A172 (cell line): Measurements from ENCODE around the gene REEP2. TPM values are rescaled to one million over a fixed set of nuclear protein-coding genes. Genes with fewer than 3 reads are reported as not detected.
"Not testable (repeated sequence)": the region's sequence is repeated elsewhere in the genome, so short reads cannot be mapped to it uniquely, and the experiment has no call there.

Experiments
- DNase-seq: peaks from one replicate; pipeline ENCODE4 v3.0.0-alpha.2; 2015; ENCODE audit warnings: low spot score
- total RNA-seq: library from RNA; depleted of rRNA; stranded (reverse); fragments of >200 nt; shearing (Covaris generic); gene quantifications from 2 replicates; pipeline ENCODE4 v1.2.3, GENCODE V29; 2014; rRNA removed

REEP2 gene, protein sequence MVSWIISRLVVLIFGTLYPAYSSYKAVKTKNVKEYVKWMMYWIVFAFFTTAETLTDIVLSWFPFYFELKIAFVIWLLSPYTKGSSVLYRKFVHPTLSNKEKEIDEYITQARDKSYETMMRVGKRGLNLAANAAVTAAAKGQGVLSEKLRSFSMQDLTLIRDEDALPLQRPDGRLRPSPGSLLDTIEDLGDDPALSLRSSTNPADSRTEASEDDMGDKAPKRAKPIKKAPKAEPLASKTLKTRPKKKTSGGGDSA
- 37.7 and 43.5 TPM in 2 replicates for total RNA-seq

DNA sequence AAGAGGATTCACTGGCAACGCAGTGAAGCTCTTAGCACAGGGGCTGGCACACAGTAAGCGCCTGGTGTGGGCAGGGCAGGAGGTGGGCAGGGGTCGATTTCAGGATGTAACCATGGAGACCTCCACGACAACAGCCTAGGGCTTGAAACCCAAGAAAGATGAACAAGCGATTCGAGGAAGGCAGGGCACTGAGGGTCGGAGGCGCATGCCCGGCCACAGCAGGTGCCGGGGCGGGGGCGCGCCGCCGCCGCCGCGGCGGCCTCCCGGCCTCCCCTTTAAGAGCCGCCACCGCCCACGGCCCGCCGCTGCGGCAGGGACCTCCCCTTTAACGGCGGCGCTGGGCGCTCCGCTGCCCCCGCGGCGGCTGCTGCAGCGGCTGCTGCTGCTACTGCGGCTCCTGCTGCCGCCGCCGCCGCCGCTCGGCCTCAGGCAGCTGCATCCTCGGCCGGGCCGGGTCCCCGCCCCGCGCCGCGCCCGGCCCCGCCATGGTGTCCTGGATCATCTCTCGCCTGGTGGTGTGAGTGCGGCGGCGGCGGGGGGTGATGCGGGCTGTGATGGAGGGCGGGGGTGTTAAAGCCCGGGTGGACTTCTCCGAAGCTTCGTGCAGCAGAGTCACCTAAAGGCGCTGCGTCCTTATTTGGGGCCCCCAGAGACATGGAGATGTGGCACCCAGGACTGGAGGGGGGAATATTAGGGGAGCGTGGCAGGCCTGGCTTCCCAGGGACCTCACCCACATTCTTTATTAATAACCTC, at the start of gene REEP2:
TSS of gene REEP2 (plus strand) at position 334 of the 753 bp plus-strand sequence. CDS start at position 486, 152 bp downstream.
- peak; percentile 31 for DNase-seq

DNA sequence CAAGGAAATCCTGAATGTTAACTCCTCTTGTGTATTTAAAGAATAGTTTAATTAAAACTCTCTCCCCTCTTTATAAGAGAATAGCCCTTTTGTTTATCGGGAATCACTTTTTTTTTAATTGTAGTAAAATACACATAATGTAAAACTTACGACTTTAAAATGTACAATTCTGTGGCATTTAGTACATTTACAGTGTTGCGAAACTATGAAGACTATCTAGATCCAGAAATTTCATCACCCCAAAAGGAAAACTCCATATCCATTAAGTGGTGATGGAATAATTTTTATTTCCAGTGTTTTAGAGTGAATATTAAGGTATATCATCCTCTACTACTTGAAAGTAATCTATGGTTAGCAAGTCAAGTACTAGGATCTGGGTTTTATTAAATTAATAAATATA, 49.5 kb upstream of the REEP2 start:
- no peak for DNase-seq

DNA sequence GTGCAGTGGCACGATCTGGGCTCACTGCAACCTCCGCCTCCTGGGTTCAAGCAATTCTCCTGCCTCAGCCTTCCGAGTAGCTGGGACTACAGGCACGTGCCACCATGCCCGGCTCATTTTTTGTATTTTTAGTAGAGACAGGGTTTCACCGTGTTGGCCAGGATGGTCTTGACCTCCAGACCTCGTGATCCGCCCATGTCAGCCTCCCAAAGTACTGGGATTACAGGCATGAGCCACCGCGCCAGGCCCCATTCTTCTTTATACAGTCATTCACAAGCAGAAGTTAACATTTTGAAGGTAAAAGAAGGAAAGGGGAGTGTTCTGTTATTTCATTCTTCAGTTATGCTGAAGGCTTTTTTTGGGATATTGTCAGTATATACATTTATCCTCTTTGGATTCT, 48.9 kb upstream of the REEP2 start:
- DNase-seq = not testable (repeated sequence)

DNA sequence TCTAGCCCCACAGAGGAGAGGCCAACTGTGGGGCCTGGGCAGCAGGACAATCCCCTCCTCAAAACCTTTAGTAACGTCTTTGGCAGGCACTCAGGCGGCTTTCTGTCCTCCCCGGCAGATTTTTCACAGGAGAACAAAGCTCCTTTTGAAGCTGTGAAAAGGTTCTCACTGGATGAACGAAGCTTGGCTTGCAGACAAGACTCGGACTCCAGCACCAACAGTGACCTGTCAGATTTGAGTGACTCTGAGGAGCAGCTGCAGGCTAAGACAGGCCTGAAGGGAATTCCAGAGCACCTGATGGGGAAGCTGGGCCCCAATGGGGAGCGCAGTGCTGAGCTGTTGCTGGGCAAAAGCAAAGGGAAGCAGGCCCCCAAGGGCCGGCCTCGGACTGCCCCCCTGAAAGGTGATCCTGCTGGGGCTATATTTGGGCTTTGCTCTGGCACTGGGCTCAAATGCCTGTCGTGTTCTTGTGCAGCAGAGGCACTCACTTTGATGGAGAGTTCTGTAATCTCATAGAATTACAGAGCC, 46.9 kb upstream of the REEP2 start:
- DNase-seq = no peak

DNA sequence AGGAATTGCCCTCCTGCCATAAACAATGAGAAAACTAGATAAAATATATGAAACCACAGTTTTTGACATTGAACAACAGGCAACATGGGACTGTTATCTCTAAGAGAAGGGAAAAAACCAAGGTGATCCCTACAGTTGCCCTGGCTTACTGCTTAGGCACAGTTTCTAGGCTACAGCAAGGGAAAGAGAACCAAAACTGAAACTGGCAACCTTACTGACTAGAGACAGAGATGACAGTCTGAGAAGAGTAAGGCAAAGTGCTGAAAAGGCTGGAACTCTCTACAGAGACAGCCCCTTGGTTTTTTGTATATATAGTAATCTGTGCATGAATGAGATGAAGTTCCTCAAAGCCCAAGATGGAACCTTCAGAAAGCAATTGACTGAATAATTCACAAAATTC, 36.2 kb upstream of the REEP2 start:
- DNase-seq = no peak

DNA sequence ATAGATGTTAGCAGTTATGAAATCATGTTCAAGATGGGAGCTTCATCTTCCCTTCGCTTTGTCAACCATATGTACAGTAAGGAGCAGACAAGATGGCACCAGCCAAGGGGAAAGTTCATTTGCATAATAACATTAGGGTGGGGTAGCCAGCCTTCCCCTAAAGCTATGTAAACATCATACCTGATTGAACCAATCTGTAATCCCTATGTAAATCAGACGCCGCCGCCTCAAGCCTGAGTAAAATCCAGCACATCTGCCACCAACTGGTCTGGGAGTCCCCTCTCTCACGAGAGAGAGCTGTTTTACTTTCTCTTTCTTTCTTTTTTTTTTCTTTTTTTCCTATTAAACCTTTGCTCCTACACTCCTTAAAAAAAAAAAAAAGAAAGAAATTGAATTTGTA, 30.8 kb upstream of the REEP2 start:
- DNase-seq = no peak

DNA sequence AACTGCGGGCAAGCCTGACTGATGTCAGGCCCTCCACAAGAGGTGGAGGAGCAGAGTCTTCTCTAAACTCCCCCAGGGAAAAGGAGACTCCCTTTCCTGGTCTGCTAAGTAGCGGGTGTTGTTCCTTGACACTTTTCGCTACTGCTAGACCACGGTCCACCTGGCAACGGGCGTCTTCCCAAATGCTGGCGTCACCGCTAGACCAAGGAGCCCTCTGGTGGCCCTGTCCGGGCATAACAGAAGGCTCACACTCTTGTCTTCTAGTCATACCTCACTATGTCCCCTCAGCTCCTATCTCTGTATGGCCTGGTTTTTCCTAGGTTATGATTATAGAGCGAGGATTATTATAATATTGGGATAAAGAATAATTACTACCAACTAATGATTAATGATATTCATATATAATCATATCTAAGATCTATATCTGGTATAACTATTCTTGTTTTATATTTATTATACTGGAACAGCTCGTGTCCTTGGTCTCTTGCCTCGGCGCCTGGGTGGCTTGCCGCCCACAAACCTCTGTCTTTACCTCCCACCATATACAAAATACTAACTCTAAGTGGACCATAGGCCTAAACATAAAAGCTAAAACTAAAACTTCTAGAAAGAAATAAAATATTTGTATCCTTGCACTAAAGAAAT, 27.7 kb upstream of the REEP2 start:
- peak; percentile 59 for DNase-seq

DNA sequence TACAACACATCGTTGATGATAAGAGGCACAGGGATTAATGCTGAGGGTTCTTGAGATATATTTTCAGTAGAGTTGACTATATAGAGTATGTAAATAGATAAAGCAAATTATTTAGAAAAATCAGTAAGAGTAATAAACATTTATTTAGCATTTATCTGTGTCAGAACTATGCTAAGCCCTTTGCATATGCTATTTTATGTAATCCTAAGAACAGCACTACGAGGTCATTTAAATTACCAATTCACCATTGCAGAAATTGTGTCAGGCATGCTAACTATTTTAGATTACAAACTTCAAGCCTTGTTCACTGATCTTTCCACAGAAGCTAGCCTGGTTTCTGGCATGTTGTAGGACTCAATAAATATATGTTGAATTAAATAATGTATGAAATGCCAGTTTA, 20.4 kb upstream of the REEP2 start:
- no peak for DNase-seq

DNA sequence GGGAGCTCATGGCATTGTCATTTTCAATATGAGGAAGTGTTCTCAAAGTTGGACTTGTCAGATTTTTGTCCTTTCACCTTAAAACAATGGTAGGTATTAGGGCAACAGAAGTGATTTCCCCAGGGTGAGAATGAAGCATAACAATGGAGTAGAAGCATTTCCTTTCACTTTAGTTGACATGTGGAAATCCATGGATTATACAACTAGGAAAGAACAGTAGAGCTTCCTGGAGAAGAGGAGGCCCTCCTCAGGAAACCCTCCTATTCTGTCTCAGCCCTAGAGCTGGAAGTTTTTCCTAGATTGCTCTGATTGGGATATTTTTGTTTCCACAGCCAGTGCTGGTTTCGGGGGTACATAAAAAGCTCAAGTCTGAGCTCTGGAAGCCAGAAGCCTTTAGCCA, 13.8 kb upstream of the REEP2 start:
- DNase-seq = no peak

DNA sequence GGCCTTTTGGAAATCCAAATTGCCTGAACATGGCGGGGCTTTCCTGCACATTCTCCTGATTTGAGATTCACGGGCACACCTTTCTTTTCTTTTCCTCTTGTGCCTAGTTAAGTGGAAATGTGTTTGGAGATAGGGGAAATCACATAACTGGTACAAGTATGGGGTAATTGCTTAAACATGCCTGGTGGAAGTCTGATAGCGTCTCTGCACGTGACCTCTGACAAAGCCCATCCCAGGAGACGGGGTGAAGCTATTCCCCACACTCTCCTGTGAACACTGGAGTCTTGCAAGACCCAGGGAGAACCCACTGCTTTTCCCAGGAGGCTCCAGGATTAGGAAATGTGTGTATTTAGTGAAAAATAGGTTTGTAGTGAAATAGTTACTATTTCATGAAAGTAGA, 2.9 kb upstream of the REEP2 start:
- DNase-seq = no peak

DNA sequence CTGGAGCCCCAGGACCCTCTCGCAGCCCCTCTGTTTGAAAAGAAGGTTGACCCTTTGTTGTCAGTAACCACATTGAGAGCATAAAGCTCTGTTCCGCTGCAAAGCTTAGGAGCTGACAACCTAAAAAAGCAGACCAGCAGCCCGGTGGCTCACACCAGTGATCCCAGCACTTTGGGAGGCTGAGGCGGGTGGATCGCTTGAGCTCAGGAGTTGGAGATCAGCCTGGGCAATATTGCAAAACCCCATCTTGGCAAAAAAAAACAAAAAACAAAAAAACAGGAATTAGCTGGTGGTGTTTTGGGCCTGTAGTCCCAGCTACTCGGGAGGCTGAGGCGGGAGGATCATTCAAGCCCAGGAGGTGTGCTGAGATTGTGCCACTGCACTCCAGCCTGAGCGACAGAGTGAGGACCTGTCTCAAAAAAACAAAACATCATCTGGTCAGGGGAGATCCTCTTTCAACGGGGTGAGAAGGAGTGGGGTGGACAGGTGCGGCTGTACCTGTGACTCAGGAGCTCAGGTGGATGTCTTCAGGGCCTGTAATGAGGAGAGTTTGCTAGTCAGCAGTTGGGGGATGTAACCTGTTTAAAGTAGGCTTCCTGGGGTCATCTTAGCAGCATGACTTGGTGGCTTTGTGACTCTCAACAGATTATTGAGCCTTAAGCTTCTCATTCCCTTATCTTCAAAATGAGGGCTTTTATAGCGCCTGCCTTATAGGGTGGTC, 694 bp upstream of the REEP2 start:
- no peak for DNase-seq

DNA sequence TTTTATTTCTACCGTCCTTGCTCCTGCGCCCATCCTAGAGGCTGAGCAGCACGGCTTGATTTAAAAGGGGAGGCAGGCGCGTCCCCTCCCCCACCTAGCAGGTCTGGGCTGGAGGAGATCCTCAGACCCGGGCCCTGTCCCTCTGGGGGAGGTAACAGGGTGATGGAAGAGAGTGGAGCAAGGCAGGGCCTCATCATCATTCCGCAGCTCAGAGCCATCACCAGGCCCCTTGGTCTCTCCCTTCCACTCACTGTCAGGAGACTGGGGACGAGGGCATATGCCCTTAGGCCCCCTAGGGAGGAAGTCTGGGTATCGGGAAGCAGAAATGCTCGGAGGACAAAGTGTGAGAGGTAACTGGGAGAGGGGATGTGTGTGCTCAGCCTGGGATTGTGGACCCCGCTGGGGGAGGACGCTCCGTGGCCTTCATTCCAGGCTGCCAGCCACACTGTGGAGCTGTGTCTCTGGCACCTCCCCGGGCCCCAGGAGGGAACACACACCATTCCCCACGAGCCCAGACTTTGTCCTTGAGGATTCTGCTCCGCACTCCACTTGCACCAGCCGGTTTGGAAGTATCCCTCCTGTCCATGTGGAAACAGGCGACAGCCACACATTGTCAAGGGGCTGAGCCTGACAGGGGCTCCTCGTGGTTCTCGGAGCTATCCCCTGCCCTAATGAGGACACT, 761 bp downstream of the REEP2 start:
- peak; percentile 7 for DNase-seq

DNA sequence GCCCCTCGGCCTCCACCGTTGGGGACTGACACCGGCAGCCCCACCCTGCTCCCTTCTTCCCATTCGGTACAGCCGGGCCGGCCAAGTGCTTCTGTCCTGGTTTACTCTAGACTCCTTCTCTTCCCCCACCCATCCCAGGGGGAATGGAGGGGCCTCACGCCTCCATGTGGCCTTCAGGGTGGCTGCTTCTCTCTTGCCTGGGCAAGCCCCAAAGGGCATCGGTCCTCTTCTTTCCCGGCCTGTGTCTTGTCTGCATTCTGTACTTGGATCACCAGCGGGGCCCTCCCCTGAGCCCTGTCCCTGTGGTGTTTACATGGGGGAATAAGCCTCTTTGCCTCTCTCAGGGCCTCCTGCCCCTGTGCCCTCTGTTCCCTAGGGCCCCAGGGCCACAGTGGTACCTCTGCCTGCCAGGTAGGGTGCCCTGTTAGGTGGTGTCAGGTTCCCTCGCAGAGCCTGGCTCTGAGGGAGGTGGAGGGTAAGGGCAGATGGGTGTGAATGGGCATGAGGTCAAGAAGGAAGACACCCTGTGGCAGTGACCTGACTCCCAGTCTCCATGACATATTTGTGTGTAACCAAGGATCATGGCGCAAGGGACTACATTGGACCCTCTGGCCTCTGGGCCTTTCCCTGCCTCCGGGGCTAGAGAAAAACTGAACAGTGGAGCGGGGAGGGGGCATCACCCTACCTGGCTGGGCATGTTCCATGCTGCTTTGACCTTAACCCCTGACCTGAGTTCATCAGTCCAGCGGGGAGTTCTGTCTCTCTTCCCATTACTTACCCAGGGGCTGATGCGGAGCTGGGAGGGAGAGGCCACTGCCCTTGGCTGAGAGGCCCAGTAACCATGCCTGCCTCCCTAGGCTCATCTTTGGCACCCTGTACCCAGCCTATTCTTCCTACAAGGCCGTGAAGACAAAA, 1.6 kb downstream of the REEP2 start:
- DNase-seq = no peak

DNA sequence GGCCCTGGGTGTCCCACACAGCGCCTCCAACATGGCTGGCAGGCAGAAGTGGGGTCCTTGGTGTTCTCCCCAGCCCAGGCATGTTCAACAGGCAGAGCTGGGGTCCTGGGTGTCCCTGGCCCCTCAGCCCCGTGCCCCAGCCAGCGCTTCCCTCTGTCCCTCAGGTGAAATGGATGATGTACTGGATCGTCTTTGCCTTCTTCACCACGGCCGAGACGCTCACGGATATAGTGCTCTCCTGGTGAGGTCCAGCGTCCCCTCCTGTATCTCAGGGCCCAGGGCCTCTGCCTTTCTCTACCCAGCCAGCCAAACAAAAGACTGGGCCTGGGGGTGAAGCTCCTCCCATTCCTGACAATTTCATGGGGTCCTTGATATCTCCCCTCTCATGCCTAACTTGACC, 2.4 kb downstream of the REEP2 start:
- DNase-seq = no peak

DNA sequence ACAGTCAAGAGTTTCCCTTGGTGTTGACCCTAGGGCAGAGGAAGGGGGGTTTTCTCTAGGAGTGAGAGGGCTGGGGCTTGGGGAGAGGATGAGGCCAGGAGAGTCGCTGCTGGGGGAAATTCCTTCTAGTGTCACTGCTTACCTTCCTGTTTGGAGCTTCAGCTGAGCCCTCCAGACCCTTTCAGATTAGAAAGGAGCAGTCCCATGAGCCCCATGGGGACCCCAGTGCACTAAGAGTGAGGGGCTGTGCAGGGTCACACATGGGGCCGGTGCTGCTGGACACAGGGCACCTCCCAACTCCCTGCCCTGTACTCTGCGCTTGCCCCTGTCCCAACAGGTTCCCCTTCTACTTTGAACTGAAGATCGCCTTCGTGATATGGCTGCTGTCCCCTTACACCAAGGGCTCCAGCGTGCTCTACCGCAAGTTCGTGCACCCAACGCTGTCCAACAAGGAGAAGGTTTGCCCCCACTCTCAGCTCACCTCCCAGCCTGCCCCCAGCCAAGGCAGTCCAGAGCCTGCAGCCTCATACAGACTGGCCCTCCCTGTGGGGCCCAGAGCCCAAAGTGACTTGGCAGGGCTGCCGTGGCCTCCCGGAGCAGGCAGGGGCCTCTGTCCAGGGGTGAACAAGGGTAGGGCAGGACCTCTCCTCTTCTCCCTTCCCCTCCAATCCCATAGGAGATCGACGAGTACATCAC, 5.4 kb downstream of the REEP2 start:
- no peak for DNase-seq

DNA sequence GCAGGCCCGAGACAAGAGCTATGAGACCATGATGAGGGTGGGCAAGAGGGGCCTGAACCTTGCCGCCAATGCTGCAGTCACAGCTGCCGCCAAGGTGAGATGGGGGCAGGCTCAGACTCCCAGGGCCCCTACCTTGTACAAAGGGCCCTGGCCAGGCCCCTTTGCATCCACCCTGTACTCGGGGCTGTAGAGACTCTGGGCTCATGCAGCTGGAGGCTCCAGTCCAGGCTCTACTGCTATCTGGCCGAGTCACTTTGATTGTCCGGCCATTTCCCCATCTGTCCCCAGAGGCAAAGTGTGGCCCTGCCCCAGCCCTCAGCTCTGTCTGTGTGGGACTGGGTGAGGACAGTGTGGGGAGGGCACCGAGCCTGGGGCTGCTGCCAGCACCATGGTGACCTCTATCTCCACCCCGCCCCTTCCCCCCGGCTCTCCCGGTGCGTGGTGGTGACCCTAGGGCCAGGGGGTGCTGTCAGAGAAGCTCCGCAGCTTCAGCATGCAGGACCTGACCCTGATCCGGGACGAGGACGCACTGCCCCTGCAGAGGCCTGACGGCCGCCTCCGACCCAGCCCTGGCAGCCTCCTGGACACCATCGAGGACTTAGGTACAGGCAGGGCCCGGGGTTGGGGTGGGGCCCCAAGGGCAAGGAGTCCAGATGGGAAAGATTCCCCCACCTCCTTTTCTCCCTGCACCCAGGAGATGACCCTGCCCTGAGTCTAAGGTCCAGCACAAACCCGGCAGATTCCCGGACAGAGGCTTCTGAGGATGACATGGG, 6.1 kb downstream of the REEP2 start:
- no peak for DNase-seq

DNA sequence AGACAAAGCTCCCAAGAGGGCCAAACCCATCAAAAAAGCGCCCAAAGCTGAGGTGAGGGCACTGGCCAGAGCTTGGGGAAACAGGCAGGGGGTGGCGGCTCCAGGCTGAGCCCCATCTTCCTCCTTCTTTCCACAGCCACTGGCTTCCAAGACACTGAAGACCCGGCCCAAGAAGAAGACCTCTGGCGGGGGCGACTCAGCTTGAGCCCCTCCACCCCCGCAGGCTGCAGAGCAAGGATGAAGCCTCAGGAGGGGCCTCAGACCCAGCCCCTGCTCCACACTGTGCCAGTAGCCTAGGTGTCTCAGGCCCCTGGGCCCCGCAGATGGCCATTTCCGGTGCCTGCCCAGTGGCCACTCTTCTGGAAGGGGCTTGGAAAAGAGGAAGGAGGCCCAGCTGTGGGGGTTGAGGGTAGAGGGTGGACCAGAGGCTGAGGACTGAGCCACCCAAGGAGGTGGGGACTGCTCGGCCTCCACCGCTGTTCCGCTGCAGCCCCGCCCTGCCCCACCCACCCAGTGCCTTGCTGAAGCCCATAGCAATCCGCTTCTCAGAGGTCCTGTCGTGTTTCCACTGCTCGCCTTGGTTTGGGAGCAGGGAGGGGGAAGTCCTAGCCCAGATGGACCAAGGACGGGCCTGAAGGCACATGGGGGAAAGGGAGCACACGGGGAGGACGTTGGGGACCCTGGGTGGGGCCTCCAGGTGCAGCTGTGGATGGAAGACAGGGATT, 6.9 kb downstream of the REEP2 start:
- no peak for DNase-seq

DNA sequence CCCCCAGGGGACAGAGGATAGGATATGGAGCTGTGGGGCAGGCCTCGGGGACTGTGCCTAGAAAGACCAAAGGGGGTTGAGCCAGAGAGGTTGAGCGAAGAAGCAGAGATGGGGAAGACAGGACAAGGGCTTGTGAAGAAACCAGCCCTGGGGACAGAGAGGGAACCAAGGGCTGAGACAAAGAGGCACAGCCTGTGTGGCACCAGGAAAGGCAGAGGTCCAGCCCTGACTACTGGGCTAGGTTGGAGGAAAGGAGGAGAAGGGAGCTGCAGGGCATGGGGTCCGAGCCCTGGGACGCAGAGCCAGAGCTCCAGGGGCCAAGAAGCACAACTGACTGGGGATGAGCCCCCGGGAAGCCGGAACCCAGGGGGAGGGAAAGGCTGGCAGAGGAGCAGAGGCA, 9.2 kb downstream of the REEP2 start:
- no peak for DNase-seq
